ENCODE measurements around the gene DAPK2. TPM values are rescaled to one million over a fixed set of nuclear protein-coding genes. Genes with fewer than 3 reads are reported as not detected.

Gene DAPK2
- total and polyA plus RNA-seq, 2 of the 13 experiments (the other 11 are each of a cell fraction or from before 2014, with no cell fraction given) = 0.33 to 0.63 TPM

GRCh38 chr15:64052925-64053491 is 6.7 kb upstream of the DAPK2 start:
- no peak overlapping the region for H2AFZ ChIP-seq (ENCODE audit: low read length)
- 63% methylated on average over 5 of the region's 5 CpGs for WGBS (ENCODE audit: low lambda C conversion rate)
- DNase-seq (ENCODE audit: low spot score) = no peak
- H3K79me2 ChIP-seq (ENCODE audit: insufficient read depth, low read length) = no peaks in the 10 kb centered on the region
- H3K4me1 ChIP-seq (ENCODE audit: insufficient read depth, low read length) = peaks cover 34% of the 10 kb centered on the region
- no peaks in the 10 kb centered on the region for H3K9me3 ChIP-seq (ENCODE audit: low read length)
- BruUV-seq (replicated peaks) = no TSS peak
- H3K27ac ChIP-seq (ENCODE audit: extremely low read length, insufficient read depth, low read length) = no peak overlapping the region
- ChIA-PET CTCF (ENCODE audit: low intra/inter-chr PET ratio, low total read pairs) (no interaction called here), POLR2A (no interaction called here)
- no peak for ATAC-seq
- in situ Hi-C loops (cut with HindIII; ENCODE audit: extremely low pct_ligation_motif_present, low pct_unique_long_range_greater_than_20kb) (loop anchor here (5.0 kb wide), 1 partner anchor 106 kb away; no protein-coding TSS in a partner anchor), intact Hi-C loops (cut with micrococcal nuclease; ENCODE audit: unreplicated experiment) (no loop called here)
- FAIRE-seq = no peak
- no peak overlapping the region for H3K4me2 ChIP-seq (ENCODE audit: low read depth, low read length)
- no peak overlapping the region for H3K4me3 ChIP-seq (replicated peaks in 1 of 3; ENCODE audit: insufficient read depth in 1 of 3, low read depth in 2 of 3, low read length in 3 of 3)
- H3K27me3 ChIP-seq (ENCODE audit: control insufficient read depth in 1 of 2, insufficient read depth in 2 of 2, low read length in 2 of 2) = 0 out of 5 replicates have a peak, but pooled peaks cover 0 to 6% of the 10 kb centered on the region in 2 experiments
- no peaks in the 10 kb centered on the region for H4K20me1 ChIP-seq (ENCODE audit: insufficient read depth, low read length)
- no peaks in the 10 kb centered on the region for H3K36me3 ChIP-seq (replicated peaks in 1 of 2; ENCODE audit: control insufficient read depth in 1 of 2, insufficient read depth in 2 of 2, low read length in 2 of 2)
- no peak overlapping the region for H3K9ac ChIP-seq (ENCODE audit: insufficient read depth, low read depth, low read length)
- TF ChIP-seq, protein P1, sequence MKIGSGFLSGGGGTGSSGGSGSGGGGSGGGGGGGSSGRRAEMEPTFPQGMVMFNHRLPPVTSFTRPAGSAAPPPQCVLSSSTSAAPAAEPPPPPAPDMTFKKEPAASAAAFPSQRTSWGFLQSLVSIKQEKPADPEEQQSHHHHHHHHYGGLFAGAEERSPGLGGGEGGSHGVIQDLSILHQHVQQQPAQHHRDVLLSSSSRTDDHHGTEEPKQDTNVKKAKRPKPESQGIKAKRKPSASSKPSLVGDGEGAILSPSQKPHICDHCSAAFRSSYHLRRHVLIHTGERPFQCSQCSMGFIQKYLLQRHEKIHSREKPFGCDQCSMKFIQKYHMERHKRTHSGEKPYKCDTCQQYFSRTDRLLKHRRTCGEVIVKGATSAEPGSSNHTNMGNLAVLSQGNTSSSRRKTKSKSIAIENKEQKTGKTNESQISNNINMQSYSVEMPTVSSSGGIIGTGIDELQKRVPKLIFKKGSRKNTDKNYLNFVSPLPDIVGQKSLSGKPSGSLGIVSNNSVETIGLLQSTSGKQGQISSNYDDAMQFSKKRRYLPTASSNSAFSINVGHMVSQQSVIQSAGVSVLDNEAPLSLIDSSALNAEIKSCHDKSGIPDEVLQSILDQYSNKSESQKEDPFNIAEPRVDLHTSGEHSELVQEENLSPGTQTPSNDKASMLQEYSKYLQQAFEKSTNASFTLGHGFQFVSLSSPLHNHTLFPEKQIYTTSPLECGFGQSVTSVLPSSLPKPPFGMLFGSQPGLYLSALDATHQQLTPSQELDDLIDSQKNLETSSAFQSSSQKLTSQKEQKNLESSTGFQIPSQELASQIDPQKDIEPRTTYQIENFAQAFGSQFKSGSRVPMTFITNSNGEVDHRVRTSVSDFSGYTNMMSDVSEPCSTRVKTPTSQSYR (CRISPR knock-in tag; IDR thresholded peaks at IDR 0.05; ENCODE audit: borderline replicate concordance) = no peak
- no peak for TF ChIP-seq ZNF142 (CRISPR knock-in tag; IDR thresholded peaks at IDR 0.05)
- TF ChIP-seq CHCHD3 (CRISPR knock-in tag; IDR thresholded peaks at IDR 0.05) = no peak
- TF ChIP-seq, protein P2, sequence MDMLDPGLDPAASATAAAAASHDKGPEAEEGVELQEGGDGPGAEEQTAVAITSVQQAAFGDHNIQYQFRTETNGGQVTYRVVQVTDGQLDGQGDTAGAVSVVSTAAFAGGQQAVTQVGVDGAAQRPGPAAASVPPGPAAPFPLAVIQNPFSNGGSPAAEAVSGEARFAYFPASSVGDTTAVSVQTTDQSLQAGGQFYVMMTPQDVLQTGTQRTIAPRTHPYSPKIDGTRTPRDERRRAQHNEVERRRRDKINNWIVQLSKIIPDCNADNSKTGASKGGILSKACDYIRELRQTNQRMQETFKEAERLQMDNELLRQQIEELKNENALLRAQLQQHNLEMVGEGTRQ (IDR thresholded peaks at IDR 0.05; ENCODE audit: low read depth, low read length) = no peak
- TF ChIP-seq, protein P2 (CRISPR knock-in tag; IDR thresholded peaks at IDR 0.05; ENCODE audit: borderline replicate concordance) = no peak
- no peak for TF ChIP-seq FOXA3 (CRISPR knock-in tag; IDR thresholded peaks at IDR 0.05)
- TF ChIP-seq SNAI1 (CRISPR knock-in tag; IDR thresholded peaks at IDR 0.05; ENCODE audit: borderline replicate concordance) = no peak
- TF ChIP-seq THAP11 (CRISPR knock-in tag; IDR thresholded peaks at IDR 0.05) = no peak
- no peak for TF ChIP-seq SP140L (CRISPR knock-in tag; IDR thresholded peaks at IDR 0.05; ENCODE audit: borderline replicate concordance)
- TF ChIP-seq ZSCAN20 (CRISPR knock-in tag; IDR thresholded peaks at IDR 0.05; ENCODE audit: borderline replicate concordance) = no peak
- no peak for TF ChIP-seq ZNF746 (CRISPR knock-in tag; IDR thresholded peaks at IDR 0.05)
- TF ChIP-seq ZNF652 (CRISPR knock-in tag; IDR thresholded peaks at IDR 0.05; ENCODE audit: borderline replicate concordance, low read depth) = no peak

Measured in HepG2 (cell line).